ENCODE data around the gene SLC41A3. TPM values are rescaled to one million over a fixed set of nuclear protein-coding genes. Genes with fewer than 3 reads are reported as not detected.
A peak's percentile ranks its signal among the peaks of the same experiment; 100 is the strongest.

Gene SLC41A3
- total RNA-seq, 1 donor from 2014 or later, result 38.6 TPM

DNA sequence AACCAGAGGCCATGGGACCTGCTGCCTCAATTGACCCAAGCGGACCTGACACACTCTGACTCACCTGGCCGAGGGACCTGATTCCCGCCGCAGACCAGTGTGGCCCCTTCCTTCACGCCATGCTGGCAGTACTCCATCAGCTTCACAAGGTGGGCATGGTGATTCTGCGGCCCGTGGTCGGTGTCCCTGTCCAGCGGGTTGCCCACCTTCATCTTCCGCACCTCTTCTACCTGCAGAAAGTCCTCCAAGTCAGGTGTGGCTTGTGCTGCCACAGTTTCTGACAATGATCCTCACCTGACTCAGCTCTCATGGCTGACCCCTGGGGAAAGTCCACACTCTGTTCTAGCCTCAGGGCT is 25.9 kb upstream of the SLC41A3 start:
- Mint-ChIP-seq H3K27ac (ENCODE audit: unreplicated experiment) (no peak overlapping the region), H3K9me3 (ENCODE audit: unreplicated experiment) (peaks cover 5% of the 10 kb centered on the region), H3K27me3 (ENCODE audit: unreplicated experiment) (peaks cover 6% of the 10 kb centered on the region), H3K4me3 (ENCODE audit: unreplicated experiment) (no peak overlapping the region), H3K36me3 (ENCODE audit: unreplicated experiment) (no peaks in the 10 kb centered on the region), H3K4me1 (ENCODE audit: low read depth, unreplicated experiment) (peaks cover 2% of the 10 kb centered on the region)
- no peak for DNase-seq
- no peak for TF ChIP-seq CTCF (IDR thresholded peaks at IDR 0.05; ENCODE audit: partially characterized antibody, unreplicated experiment)

GRCh38 chr3:126109146-126109879 is 25.4 kb upstream of the SLC41A3 start:
- Mint-ChIP-seq H3K4me3 (ENCODE audit: unreplicated experiment) (no peak overlapping the region), H3K36me3 (ENCODE audit: unreplicated experiment) (no peaks in the 10 kb centered on the region), H3K27ac (ENCODE audit: unreplicated experiment) (no peak overlapping the region), H3K27me3 (ENCODE audit: unreplicated experiment) (peaks cover 6% of the 10 kb centered on the region), H3K4me1 (ENCODE audit: low read depth, unreplicated experiment) (peaks cover 2% of the 10 kb centered on the region), H3K9me3 (ENCODE audit: unreplicated experiment) (peaks cover 5% of the 10 kb centered on the region)
- DNase-seq, result no peak
- TF ChIP-seq CTCF (IDR thresholded peaks at IDR 0.05; ENCODE audit: partially characterized antibody, unreplicated experiment), result no peak

GRCh38 chr3:126108676-126109050 is 24.7 kb upstream of the SLC41A3 start:
- TF ChIP-seq CTCF (IDR thresholded peaks at IDR 0.05; ENCODE audit: partially characterized antibody, unreplicated experiment), result no peak
- no peak overlapping the region for H3K4me3 Mint-ChIP-seq (ENCODE audit: unreplicated experiment)
- H3K36me3 Mint-ChIP-seq (ENCODE audit: unreplicated experiment), result no peaks in the 10 kb centered on the region
- no peak for DNase-seq
- peaks cover 5% of the 10 kb centered on the region for H3K9me3 Mint-ChIP-seq (ENCODE audit: unreplicated experiment)
- peak overlapping the region; percentile 43 for H3K27ac Mint-ChIP-seq (ENCODE audit: unreplicated experiment)
- H3K27me3 Mint-ChIP-seq (ENCODE audit: unreplicated experiment), result peaks cover 6% of the 10 kb centered on the region
- peaks cover 2% of the 10 kb centered on the region for H3K4me1 Mint-ChIP-seq (ENCODE audit: low read depth, unreplicated experiment)

- H3K9me3 Mint-ChIP-seq (ENCODE audit: unreplicated experiment), result peaks cover 5% of the 10 kb centered on the region
- H3K27ac Mint-ChIP-seq (ENCODE audit: unreplicated experiment), result no peak overlapping the region
- no peak for DNase-seq
- H3K36me3 Mint-ChIP-seq (ENCODE audit: unreplicated experiment), result no peaks in the 10 kb centered on the region
- no peak for TF ChIP-seq CTCF (IDR thresholded peaks at IDR 0.05; ENCODE audit: partially characterized antibody, unreplicated experiment)
- H3K4me3 Mint-ChIP-seq (ENCODE audit: unreplicated experiment), result no peak overlapping the region
- H3K27me3 Mint-ChIP-seq (ENCODE audit: unreplicated experiment), result peaks cover 6% of the 10 kb centered on the region
- H3K4me1 Mint-ChIP-seq (ENCODE audit: low read depth, unreplicated experiment), result peaks cover 2% of the 10 kb centered on the region
Measured at GRCh38 chr3:126107957-126108675, 24.2 kb upstream of the SLC41A3 start.

All from glutamatergic neuron (in vitro differentiated cells).